Coronary artery (tissue), 2 donors: ENCODE results near the gene SMIM38.
A peak's percentile ranks its signal among the peaks of the same experiment; 100 is the strongest.

ENCODE experiments used
- DNase-seq: peaks from one replicate; pipeline ENCODE4 v3.0.0-alpha.2; 2017; ENCODE audit warnings: low spot score
- H3K27ac ChIP-seq, 2 donors: fragments of 200-600 bp; sonication (generic); one replicate each; pipeline ENCODE4 v1.5.1; 2016 to 2019
- H3K4me3 ChIP-seq: fragments of 200-600 bp; sonication (generic); 2 replicates; pipeline ENCODE4 v1.5.1; 2016; ENCODE audit warnings: mild to moderate bottlenecking, moderate library complexity
- CTCF ChIP-seq: fragments of 200-600 bp; sonication (generic); IDR thresholded peaks from one replicate; pipeline ENCODE4 v1.5.1; 2019; ENCODE audit warnings: antibody characterized with exemption

Gene SMIM38

DNA sequence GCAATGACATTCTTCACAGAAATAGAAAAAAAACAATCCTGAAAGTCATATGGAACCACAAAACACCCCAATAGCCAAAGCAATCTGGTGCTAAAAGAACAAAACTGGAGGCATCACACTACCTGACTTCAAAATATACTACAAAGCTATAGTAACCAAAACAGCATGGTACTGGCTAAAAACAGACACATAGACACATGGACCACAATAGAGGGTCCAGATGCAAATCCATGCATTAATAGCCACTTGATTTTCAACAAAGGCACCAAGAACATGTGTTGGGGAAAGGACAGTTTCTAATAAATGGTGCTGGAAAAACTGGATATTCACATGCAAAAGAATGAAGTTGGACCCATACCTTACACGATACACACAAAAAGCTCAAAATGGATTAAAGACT lies 27.9 kb upstream of the SMIM38 start:
- no peak for DNase-seq
- no peak for TF ChIP-seq CTCF
- H3K27ac ChIP-seq = no peak overlapping the region
- no peak overlapping the region for H3K4me3 ChIP-seq

DNA sequence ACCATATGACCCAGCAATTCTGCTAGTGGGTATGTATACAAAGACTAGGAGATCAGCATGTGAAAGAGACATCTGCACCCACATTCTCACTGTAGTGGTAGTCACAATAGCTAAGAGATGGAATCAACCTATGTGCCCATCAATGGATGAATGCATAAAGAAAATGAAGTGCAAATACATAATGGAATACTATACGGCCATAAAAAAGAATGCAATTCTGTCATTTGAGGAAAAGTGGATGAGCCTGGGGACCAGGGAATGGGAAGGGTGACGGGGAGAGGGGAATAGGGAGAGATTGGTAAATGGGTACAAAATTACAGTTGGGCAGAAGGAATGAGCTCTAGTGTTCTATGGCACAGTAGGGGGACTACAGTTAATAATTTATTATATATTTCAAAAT lies 26.7 kb upstream of the SMIM38 start:
- DNase-seq = no peak
- Histone ChIP-seq H3K27ac (no peak overlapping the region), H3K4me3 (no peak overlapping the region)
- no peak for TF ChIP-seq CTCF

GRCh38 chr11:69129647-69130046 lies 26.1 kb upstream of the SMIM38 start:
- DNase-seq = no peak

GRCh38 chr11:69130654-69131053 lies 25.1 kb upstream of the SMIM38 start:
- no peak for TF ChIP-seq CTCF
- no peak for DNase-seq
- H3K27ac ChIP-seq = peak overlapping the region in 1 of 2 donors; percentile 89
- H3K4me3 ChIP-seq = no peak overlapping the region

More at GRCh38 chr11:69129647-69130046, 26.1 kb upstream of the SMIM38 start:
- H3K27ac ChIP-seq = no peak overlapping the region
- TF ChIP-seq CTCF = no peak
- H3K4me3 ChIP-seq = no peak overlapping the region

DNA sequence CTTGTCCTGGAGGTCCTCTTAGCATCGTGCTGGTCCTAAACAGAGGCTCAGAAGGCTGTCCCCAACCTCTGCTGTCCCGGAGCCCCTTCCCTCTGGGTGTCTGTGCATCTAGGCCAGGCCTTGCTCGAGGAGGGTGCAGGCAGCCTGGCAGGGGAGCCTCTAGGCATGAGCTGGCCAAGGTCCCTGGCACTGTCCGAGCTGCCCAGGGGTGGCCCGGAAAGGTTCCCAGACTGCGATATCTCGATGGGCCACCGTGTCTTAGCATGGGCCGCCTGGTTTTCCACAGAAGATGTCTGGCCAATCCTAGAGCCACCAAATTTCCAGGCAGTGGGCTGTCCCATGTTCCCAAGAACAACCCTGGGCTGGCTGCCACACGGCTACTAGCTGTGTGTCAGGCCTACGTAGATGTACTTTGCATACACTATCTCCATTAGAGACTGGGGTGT lies 24.6 kb upstream of the SMIM38 start:
- Histone ChIP-seq H3K4me3 (no peak overlapping the region), H3K27ac (peak overlapping the region; percentile 63 to 89)
- DNase-seq = peak; percentile 92
- TF ChIP-seq CTCF = no peak

DNA sequence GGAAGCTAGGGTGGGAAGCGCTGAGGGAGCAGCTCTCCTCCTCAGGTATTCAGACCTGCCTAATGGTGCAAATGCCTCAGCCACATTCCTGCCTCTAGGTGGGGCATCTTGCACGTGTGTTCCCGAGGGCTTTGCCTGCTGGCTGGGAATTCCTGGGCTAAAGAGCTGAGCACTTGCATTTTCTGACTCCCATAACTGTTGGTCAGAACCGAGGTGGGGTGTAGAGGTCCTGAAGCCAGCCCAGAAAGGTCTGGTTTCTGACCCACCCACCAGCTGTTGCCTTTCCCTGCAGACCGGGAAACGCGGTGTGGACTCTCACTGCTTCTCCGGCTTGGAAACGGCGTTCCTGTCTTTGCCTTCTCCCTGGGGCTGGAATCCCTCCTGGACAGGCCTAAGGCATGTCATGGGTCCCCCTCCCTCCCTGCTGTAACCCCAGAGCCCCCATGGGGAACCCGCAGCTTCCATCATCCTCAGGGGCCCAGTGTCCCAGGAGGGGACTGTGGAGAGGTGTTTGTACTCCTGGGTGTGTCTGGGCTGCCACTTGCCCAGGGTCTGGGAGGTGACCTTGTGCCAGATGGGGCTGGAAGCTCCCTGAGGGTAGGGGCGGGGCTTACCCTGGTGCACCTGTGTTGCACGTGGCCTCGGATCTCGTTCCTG lies 24.0 kb upstream of the SMIM38 start:
- H3K4me3 ChIP-seq = no peak overlapping the region
- DNase-seq = no peak
- H3K27ac ChIP-seq = peak overlapping the region; percentile 63 to 89

More for the DNA sequence above, 24.0 kb upstream of the SMIM38 start:
- peak; percentile 73 for TF ChIP-seq CTCF
